ENCODE data around the gene SLC29A3. TPM values are rescaled to one million over a fixed set of nuclear protein-coding genes. Genes with fewer than 3 reads are reported as not detected.

The SLC29A3 gene
- total RNA-seq, 2 donors from 2014 or later: 1.8 to 2.9 TPM

DNA sequence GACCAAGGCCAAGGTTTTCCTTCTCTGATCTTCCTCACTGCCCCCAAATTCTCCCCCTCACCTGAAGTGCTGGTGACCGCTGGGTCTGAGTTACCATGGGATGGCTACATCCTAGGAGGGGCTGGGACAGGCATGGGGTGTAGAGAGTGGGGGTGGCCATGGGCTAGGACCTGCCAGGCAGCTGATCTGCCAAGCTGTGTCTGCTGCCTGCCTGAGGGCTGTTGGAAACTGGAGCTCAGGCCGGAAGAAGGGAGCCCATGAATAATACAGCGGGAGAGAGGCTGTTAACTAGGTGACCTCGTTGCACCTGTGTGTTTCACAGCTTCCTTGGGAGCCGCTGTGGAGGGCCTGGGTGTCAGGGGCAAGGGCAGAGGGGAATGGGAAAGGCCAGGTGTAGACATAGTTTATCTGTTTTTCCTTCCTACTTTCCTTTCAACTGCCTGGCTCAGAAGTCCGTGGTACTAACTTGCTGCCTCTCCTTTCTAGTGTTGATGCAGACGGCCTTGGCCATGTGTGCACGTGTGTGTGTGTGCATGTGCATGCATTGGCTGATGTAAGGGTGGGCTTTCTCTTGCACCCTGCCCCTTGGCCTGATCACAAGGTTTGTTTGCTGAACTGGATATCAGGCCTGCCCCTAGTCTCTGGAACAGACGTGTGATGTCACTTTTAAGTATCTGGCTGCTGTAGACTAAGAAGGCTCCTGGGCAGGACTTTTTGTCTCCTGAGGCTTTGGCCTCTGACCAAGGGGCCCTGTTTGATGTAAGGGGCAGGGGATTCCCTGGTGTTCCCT lies 89.6 kb downstream of the SLC29A3 start:
- Histone ChIP-seq H3K9me3 (peaks cover 0 to 21% of the 10 kb centered on the region in 2 donors), H3K27me3 (no peaks in the 10 kb centered on the region)
- peak; percentile 18 for DNase-seq (ENCODE audit: low spot score)

DNA sequence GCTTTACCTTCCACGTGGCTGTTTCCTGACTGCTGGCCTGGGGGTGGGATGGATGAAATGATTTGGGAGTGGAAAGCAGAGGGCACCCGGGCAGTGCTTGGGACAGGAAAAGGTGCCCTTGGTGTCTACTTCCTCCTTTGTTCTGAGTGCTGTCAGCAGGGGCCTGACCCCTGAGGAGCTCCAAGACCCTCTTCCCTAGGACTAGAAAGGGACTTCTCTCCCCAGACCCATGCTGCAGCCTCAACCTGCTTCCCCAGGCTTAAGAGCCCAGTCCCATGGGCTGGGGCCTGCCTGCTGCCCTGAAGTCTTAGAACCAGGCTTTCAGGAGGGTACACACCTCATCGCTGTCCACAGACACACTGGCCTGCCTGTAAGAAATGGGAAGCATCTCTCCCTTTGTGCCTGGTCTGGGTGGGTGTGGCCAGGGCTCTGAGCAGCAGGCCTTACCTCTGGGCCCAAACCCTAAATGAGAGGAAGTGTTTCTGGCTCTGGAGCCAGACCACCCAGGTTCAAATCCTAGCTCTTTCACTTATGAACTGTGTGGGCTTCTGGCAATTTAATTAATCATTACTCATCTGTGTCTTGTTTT lies 90.6 kb downstream of the SLC29A3 start:
- TF ChIP-seq, protein P1, sequence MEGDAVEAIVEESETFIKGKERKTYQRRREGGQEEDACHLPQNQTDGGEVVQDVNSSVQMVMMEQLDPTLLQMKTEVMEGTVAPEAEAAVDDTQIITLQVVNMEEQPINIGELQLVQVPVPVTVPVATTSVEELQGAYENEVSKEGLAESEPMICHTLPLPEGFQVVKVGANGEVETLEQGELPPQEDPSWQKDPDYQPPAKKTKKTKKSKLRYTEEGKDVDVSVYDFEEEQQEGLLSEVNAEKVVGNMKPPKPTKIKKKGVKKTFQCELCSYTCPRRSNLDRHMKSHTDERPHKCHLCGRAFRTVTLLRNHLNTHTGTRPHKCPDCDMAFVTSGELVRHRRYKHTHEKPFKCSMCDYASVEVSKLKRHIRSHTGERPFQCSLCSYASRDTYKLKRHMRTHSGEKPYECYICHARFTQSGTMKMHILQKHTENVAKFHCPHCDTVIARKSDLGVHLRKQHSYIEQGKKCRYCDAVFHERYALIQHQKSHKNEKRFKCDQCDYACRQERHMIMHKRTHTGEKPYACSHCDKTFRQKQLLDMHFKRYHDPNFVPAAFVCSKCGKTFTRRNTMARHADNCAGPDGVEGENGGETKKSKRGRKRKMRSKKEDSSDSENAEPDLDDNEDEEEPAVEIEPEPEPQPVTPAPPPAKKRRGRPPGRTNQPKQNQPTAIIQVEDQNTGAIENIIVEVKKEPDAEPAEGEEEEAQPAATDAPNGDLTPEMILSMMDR (IDR thresholded peaks at IDR 0.05): no peak
- Histone ChIP-seq H3K27ac (no peak overlapping the region), H3K9me3 (peaks cover 0 to 21% of the 10 kb centered on the region in 2 donors), H3K4me1 (no peaks in the 10 kb centered on the region), H3K4me3 (no peak overlapping the region), H3K36me3 (no peaks in the 10 kb centered on the region), H3K27me3 (no peaks in the 10 kb centered on the region)
- peak; percentile 34 for DNase-seq (ENCODE audit: low spot score)

More for the DNA sequence above, 89.6 kb downstream of the SLC29A3 start:
- H3K4me3 ChIP-seq: no peak overlapping the region
- no peaks in the 10 kb centered on the region for H3K36me3 ChIP-seq
- H3K27ac ChIP-seq: no peak overlapping the region
- TF ChIP-seq, protein P1 (IDR thresholded peaks at IDR 0.05): no peak
- H3K4me1 ChIP-seq: no peaks in the 10 kb centered on the region

Other genes with a start within 250 kb of the SLC29A3 start
- gene UNC5B, start 106.7 kb upstream of the SLC29A3 start, total RNA-seq: 10 to 100 TPM; 10.9 to 29.2 TPM
- 1 to 10 TPM; 3.9 to 4.4 TPM for gene CDH23, start 77.7 kb downstream of the SLC29A3 start, total RNA-seq